ENCODE data around the gene CMIP. TPM values are rescaled to one million over a fixed set of nuclear protein-coding genes. Genes with fewer than 3 reads are reported as not detected.
A peak's percentile ranks its signal among the peaks of the same experiment; 100 is the strongest.

CMIP gene
- total RNA-seq, 4 donors from 2014 or later, result 40.0 to 69.6 (median 47.0) TPM

- TF ChIP-seq POLR2AphosphoS5 (IDR thresholded peaks at IDR 0.05), result no peak
- no peak for TF ChIP-seq POLR2A (IDR thresholded peaks at IDR 0.05)
- TF ChIP-seq EP300 (IDR thresholded peaks at IDR 0.05; ENCODE audit: low read depth), result no peak
- TF ChIP-seq CTCF (IDR thresholded peaks at IDR 0.05), result no peak
- no peak overlapping the region for H3K4me3 ChIP-seq
- no peaks in the 10 kb centered on the region for H3K27me3 ChIP-seq
- 80 to 82% methylated on average over 1 to 8 of the region's 8 CpGs for WGBS, 2 donors (ENCODE audit: low coverage in 1 of 2)
- H3K27ac ChIP-seq, result peak overlapping the region; percentile 57 to 87 (median 81)
- intact Hi-C loops (cut with DNase I; ENCODE audit: low total_unique reads), result no loop called here
- no peaks in the 10 kb centered on the region for H3K9me3 ChIP-seq
- H3K36me3 ChIP-seq, result no peaks in the 10 kb centered on the region
- in situ Hi-C loops (cut with MboI; ENCODE audit: low pct_ligation_motif_present in 1 of 4, low pct_unique_long_range_greater_than_20kb in 1 of 4, low sequenced_read_pairs in 3 of 4), result no loop called here
- peaks cover 8 to 25% (median 22%) of the 10 kb centered on the region in 4 donors for H3K4me1 ChIP-seq
- DNase-seq, result no peak
These were observed 1.5 kb upstream of the CMIP start for GRCh38 chr16:81442916-81443687.

DNA sequence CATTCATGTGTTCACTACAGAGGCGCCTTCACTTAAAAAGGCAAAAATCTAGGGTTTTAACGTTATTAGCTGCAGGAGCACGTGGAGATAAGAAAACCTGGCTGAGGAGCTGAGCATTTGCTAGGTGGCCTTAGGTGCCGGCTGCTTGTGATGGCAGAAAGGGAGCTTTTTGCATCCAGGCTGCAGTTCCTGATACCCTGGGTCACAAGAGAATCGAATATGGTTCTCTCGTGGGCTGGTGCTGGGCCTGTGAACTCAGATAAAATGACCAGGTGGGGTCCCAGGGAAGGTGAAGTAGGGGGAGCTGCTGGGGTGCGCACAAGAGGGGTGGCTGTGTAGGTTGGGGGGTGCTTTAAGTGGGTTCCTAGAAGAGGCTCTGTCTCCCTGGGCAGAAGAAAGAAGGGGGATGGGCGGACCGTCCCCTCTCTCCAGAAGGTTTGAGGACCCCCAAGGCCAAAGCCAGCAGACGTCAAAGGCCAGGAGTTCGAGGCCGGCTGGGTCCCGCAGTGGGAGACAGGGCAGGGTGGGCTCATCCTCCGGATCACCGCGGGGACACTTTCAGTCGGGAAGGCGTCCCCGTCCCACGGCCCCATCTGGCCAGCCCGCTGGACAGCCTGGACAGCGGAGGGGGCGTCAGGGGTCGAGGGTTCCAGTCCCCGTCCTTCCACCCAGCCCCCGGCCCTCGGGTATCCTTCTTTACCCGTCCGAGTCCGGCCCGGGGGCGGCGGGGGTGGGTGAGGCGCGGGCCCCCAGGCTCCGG lies 740 bp upstream of the CMIP start:
- intact Hi-C loops (cut with DNase I; ENCODE audit: low total_unique reads) (no loop called here), in situ Hi-C loops (cut with MboI; ENCODE audit: low pct_ligation_motif_present in 1 of 4, low pct_unique_long_range_greater_than_20kb in 1 of 4, low sequenced_read_pairs in 3 of 4) (no loop called here)
- Histone ChIP-seq H3K9me3 (no peaks in the 10 kb centered on the region), H3K4me3 (peak overlapping the region; percentile 35 to 85 (median 62)), H3K36me3 (no peaks in the 10 kb centered on the region), H3K27me3 (no peaks in the 10 kb centered on the region), H3K27ac (peak overlapping the region; percentile 57 to 87 (median 81)), H3K4me1 (peaks cover 14 to 33% (median 29%) of the 10 kb centered on the region in 4 donors)
- peak; percentile 49 for DNase-seq
- TF ChIP-seq POLR2AphosphoS5 (IDR thresholded peaks at IDR 0.05), result no peak
- no peak for TF ChIP-seq EP300 (IDR thresholded peaks at IDR 0.05; ENCODE audit: low read depth)
- no peak for TF ChIP-seq POLR2A (IDR thresholded peaks at IDR 0.05)
- TF ChIP-seq CTCF (IDR thresholded peaks at IDR 0.05), result no peak
- 38% methylated on average over 13 of the region's 36 CpGs; no CpG with 5 or more reads in 1 of the 2 donors for WGBS, 2 donors (ENCODE audit: low coverage in 1 of 2)

DNA sequence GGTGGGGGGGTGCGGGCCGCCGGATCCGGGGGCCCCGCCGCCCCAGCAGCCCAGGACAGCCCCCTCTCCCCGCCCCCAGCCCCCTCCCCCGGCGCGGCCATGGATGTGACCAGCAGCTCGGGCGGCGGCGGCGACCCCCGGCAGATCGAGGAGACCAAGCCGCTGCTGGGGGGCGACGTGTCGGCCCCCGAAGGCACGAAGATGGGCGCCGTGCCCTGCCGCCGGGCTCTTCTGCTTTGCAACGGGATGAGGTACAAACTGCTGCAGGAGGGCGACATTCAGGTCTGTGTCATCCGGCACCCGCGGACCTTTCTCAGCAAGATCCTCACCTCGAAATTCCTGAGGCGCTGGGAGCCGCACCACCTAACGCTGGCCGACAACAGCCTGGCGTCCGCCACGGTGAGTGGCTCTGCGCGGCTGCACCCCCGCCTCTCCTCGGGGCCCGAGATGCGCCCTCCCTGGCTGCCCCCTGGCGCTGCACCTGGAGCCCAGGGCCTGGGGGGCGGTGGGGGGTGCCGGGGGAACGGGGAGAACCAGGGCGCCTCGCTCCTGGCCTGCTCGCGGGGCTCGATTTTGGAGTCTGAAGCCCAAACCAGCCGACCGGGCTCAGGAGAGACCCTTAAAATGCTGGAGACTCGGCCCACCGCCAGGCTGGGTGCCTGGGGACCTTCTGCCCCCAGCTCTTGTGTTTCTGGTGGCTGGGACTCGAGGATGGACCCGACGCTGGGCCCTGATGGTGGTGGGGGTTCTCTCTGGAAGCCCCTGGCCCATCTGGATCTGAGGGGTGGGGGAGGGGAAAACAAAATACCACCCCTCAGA lies 744 bp downstream of the CMIP start:
- Histone ChIP-seq H3K4me1 (peaks cover 23 to 45% (median 43%) of the 10 kb centered on the region in 4 donors), H3K36me3 (no peaks in the 10 kb centered on the region), H3K9me3 (no peaks in the 10 kb centered on the region), H3K4me3 (peak overlapping the region; percentile 85 to 96 (median 90)), H3K27ac (peak overlapping the region; percentile 89 to 95 (median 94)), H3K27me3 (no peaks in the 10 kb centered on the region)
- no peak for TF ChIP-seq POLR2A (IDR thresholded peaks at IDR 0.05)
- TF ChIP-seq POLR2AphosphoS5 (IDR thresholded peaks at IDR 0.05), result peak in 2 of 3 donors; percentile 9 to 37
- TF ChIP-seq CTCF (IDR thresholded peaks at IDR 0.05), result peak in 3 of 5 experiments; percentile 13 to 27 (median 25)
- no peak for TF ChIP-seq EP300 (IDR thresholded peaks at IDR 0.05; ENCODE audit: low read depth)
- in situ Hi-C loops (cut with MboI; ENCODE audit: low pct_ligation_motif_present in 1 of 4, low pct_unique_long_range_greater_than_20kb in 1 of 4, low sequenced_read_pairs in 3 of 4) (no loop called here), intact Hi-C loops (cut with DNase I; ENCODE audit: low total_unique reads) (no loop called here)
- peak; percentile 50 for DNase-seq
- 1% methylated on average over 32 of the region's 62 CpGs; no CpG with 5 or more reads in 1 of the 2 donors for WGBS, 2 donors (ENCODE audit: low coverage in 1 of 2)

All from transverse colon (tissue), 4 donors.